ENCODE measurements around the gene OSM. TPM values are rescaled to one million over a fixed set of nuclear protein-coding genes. Genes with fewer than 3 reads are reported as not detected.

OSM gene
- total RNA-seq, 1 donor from 2014 or later = not detected

- no peak for DNase-seq
- Mint-ChIP-seq H3K36me3 (ENCODE audit: unreplicated experiment) (no peaks in the 10 kb centered on the region), H3K4me3 (ENCODE audit: unreplicated experiment) (no peak overlapping the region), H3K4me1 (ENCODE audit: low read depth, unreplicated experiment) (no peaks in the 10 kb centered on the region), H3K27ac (ENCODE audit: unreplicated experiment) (no peak overlapping the region), H3K27me3 (ENCODE audit: unreplicated experiment) (peaks cover 10% of the 10 kb centered on the region), H3K9me3 (ENCODE audit: unreplicated experiment) (peaks cover 2% of the 10 kb centered on the region)
- TF ChIP-seq CTCF (IDR thresholded peaks at IDR 0.05; ENCODE audit: partially characterized antibody, unreplicated experiment) = no peak
Measured at GRCh38 chr22:30270832-30271231, 4.2 kb upstream of the OSM start.

GRCh38 chr22:30268331-30268730, 1.7 kb upstream of the OSM start:
- H3K4me1 Mint-ChIP-seq (ENCODE audit: low read depth, unreplicated experiment) = no peaks in the 10 kb centered on the region
- peaks cover 10% of the 10 kb centered on the region for H3K27me3 Mint-ChIP-seq (ENCODE audit: unreplicated experiment)
- H3K27ac Mint-ChIP-seq (ENCODE audit: unreplicated experiment) = no peak overlapping the region
- H3K9me3 Mint-ChIP-seq (ENCODE audit: unreplicated experiment) = peaks cover under 1% of the 10 kb centered on the region
- H3K4me3 Mint-ChIP-seq (ENCODE audit: unreplicated experiment) = no peak overlapping the region
- no peaks in the 10 kb centered on the region for H3K36me3 Mint-ChIP-seq (ENCODE audit: unreplicated experiment)
- no peak for DNase-seq
- TF ChIP-seq CTCF (IDR thresholded peaks at IDR 0.05; ENCODE audit: partially characterized antibody, unreplicated experiment) = no peak

- Mint-ChIP-seq H3K27me3 (ENCODE audit: unreplicated experiment) (peaks cover 5% of the 10 kb centered on the region), H3K36me3 (ENCODE audit: unreplicated experiment) (no peaks in the 10 kb centered on the region), H3K4me1 (ENCODE audit: low read depth, unreplicated experiment) (no peaks in the 10 kb centered on the region), H3K4me3 (ENCODE audit: unreplicated experiment) (no peak overlapping the region), H3K27ac (ENCODE audit: unreplicated experiment) (no peak overlapping the region), H3K9me3 (ENCODE audit: unreplicated experiment) (peaks cover 2% of the 10 kb centered on the region)
- no peak for DNase-seq
- TF ChIP-seq CTCF (IDR thresholded peaks at IDR 0.05; ENCODE audit: partially characterized antibody, unreplicated experiment) = no peak
Measured at GRCh38 chr22:30267382-30268302, 991 bp upstream of the OSM start.

GRCh38 chr22:30265823-30266444, 717 bp downstream of the OSM start:
- H3K4me3 Mint-ChIP-seq (ENCODE audit: unreplicated experiment) = no peak overlapping the region
- H3K9me3 Mint-ChIP-seq (ENCODE audit: unreplicated experiment) = peaks cover 2% of the 10 kb centered on the region
- DNase-seq = no peak
- peaks cover 6% of the 10 kb centered on the region for H3K27me3 Mint-ChIP-seq (ENCODE audit: unreplicated experiment)
- TF ChIP-seq CTCF (IDR thresholded peaks at IDR 0.05; ENCODE audit: partially characterized antibody, unreplicated experiment) = no peak
- H3K36me3 Mint-ChIP-seq (ENCODE audit: unreplicated experiment) = no peaks in the 10 kb centered on the region
- peaks cover 4% of the 10 kb centered on the region for H3K4me1 Mint-ChIP-seq (ENCODE audit: low read depth, unreplicated experiment)
- no peak overlapping the region for H3K27ac Mint-ChIP-seq (ENCODE audit: unreplicated experiment)
